Spleen (tissue), 7 donors: Measurements from ENCODE around the gene SPATA6L.

Experiments used
- POLR2A ChIP-seq, 3 donors: fragments of 450-650 bp; IDR thresholded peaks; one replicate each; pipeline ENCODE4 v1.5.1; 2017; ENCODE audit warnings: antibody characterized with exemption in 3 of 3, mild to moderate bottlenecking in 1 of 3
- POLR2AphosphoS5 ChIP-seq, 3 donors: sonication (generic); formaldehyde crosslinking; IDR thresholded peaks; one replicate each; pipeline ENCODE4 v1.5.1; 2017; ENCODE audit warnings: antibody characterized with exemption in 3 of 3
- TF ChIP-seq, protein P1 (sequence below), 11 experiments: fragments of 200-600 bp in 7 of 11; fragments of 450-650 bp in 4 of 11; sonication (generic) in 4 of 11; IDR thresholded peaks in 8 of 11; conservative IDR thresholded peaks in 3 of 11; 1 replicate in 7 of 11; 2 replicates in 4 of 11; pipeline versions ENCODE4 v1.4.0 to v1.8.0; 2016 to 2021; ENCODE audit warnings: antibody characterized with exemption in 11 of 11, inconsistent platforms in 4 of 11, mild to moderate bottlenecking in 1 of 11
- donor health status: DM: no; HTN: no; CAD: no; lungs with moderate emphysema.
- donor health status: DM: no; HTN: no; CAD: no.
- donor health status: DM: no; HTN: no; CAD: no.

DNA sequence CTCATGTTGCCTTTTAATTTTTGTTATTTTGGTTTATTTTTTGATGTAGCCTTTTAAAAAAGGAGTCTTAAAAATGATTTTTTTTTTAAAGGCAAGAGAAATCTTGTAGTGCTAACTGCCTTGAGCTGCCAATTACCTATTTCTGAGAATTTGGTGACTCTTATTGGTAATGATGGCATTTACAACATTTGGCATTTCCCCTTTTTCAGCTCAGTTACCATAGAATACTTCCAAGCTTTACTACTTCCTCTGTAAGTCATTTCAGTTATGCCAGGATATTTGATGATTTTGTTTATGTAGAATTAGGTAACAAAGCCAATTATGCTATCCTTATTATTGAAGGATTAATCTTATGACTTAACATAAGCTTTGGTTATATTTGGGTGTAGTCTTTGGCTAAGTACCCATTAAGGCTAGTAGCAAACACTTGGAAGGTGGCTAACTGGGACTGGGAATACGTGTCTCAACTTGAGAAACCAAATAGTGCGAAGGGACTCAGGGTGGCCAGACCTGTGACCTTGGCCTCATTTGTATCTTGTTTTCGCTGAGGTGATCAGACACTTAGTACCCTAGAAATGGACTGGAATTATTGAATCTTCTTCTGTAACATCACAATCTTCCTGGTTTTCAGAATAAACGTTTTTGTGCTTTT lies 40.8 kb upstream of the SPATA6L start:
- no peak for TF ChIP-seq POLR2A (IDR thresholded peaks at IDR 0.05)
- TF ChIP-seq POLR2AphosphoS5 (IDR thresholded peaks at IDR 0.05) = no peak
- TF ChIP-seq, protein P1, sequence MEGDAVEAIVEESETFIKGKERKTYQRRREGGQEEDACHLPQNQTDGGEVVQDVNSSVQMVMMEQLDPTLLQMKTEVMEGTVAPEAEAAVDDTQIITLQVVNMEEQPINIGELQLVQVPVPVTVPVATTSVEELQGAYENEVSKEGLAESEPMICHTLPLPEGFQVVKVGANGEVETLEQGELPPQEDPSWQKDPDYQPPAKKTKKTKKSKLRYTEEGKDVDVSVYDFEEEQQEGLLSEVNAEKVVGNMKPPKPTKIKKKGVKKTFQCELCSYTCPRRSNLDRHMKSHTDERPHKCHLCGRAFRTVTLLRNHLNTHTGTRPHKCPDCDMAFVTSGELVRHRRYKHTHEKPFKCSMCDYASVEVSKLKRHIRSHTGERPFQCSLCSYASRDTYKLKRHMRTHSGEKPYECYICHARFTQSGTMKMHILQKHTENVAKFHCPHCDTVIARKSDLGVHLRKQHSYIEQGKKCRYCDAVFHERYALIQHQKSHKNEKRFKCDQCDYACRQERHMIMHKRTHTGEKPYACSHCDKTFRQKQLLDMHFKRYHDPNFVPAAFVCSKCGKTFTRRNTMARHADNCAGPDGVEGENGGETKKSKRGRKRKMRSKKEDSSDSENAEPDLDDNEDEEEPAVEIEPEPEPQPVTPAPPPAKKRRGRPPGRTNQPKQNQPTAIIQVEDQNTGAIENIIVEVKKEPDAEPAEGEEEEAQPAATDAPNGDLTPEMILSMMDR (IDR thresholded peaks at IDR 0.05 in 8 of 11, conservative IDR thresholded peaks at IDR 0.05 in 3 of 11) = no peak
